ENCODE measurements around the gene ACSM3.
A peak's percentile ranks its signal among the peaks of the same experiment; 100 is the strongest.
"Not testable (repeated sequence)": the region's sequence is repeated elsewhere in the genome, so short reads cannot be mapped to it uniquely, and the experiment has no call there.

Gene ACSM3

GRCh38 chr16:20755799-20756198 is 8.0 kb upstream of the ACSM3 start:
- DNase-seq (ENCODE audit: low spot score): not testable (repeated sequence)

- DNase-seq (ENCODE audit: low spot score): no peak
Observed at GRCh38 chr16:20760346-20760745, 3.5 kb upstream of the ACSM3 start.

GRCh38 chr16:20761175-20761574 is 2.6 kb upstream of the ACSM3 start:
- no peak for DNase-seq (ENCODE audit: low spot score)

- DNase-seq (ENCODE audit: low spot score): no peak
Observed at GRCh38 chr16:20762404-20763123, 1.2 kb upstream of the ACSM3 start.

GRCh38 chr16:20764448-20764847 is 634 bp downstream of the ACSM3 start:
- DNase-seq (ENCODE audit: low spot score): not testable (repeated sequence)

- no peak for DNase-seq (ENCODE audit: low spot score)
Observed at GRCh38 chr16:20765732-20766131, 1.9 kb downstream of the ACSM3 start.

- no peak for DNase-seq (ENCODE audit: low spot score)
Observed at GRCh38 chr16:20766294-20766693, 2.5 kb downstream of the ACSM3 start.

GRCh38 chr16:20767577-20767976 is 3.8 kb downstream of the ACSM3 start:
- DNase-seq (ENCODE audit: low spot score): no peak

- no peak for DNase-seq (ENCODE audit: low spot score)
Observed at GRCh38 chr16:20768121-20768520, 4.3 kb downstream of the ACSM3 start.

GRCh38 chr16:20768818-20769217 is 5.0 kb downstream of the ACSM3 start:
- no peak for DNase-seq (ENCODE audit: low spot score)

GRCh38 chr16:20773679-20774078 is 9.9 kb downstream of the ACSM3 start:
- DNase-seq (ENCODE audit: low spot score): no peak

GRCh38 chr16:20774703-20775362 is 11.0 kb downstream of the ACSM3 start:
- DNase-seq (ENCODE audit: low spot score): peak; percentile 71

- no peak for DNase-seq (ENCODE audit: low spot score)
Observed at GRCh38 chr16:20781697-20782096, 17.9 kb downstream of the ACSM3 start.

- no peak for DNase-seq (ENCODE audit: low spot score)
Observed at GRCh38 chr16:20782470-20782869, 18.7 kb downstream of the ACSM3 start.

GRCh38 chr16:20784204-20784603 is 20.4 kb downstream of the ACSM3 start:
- DNase-seq (ENCODE audit: low spot score): no peak

GRCh38 chr16:20789130-20789529 is 25.3 kb downstream of the ACSM3 start:
- DNase-seq (ENCODE audit: low spot score): no peak

- DNase-seq (ENCODE audit: low spot score): peak; percentile 2
Observed at GRCh38 chr16:20791923-20792612, 28.3 kb downstream of the ACSM3 start.

GRCh38 chr16:20798364-20798763 is 34.5 kb downstream of the ACSM3 start:
- no peak for DNase-seq (ENCODE audit: low spot score)

- DNase-seq (ENCODE audit: low spot score): peak; percentile 48
Observed at GRCh38 chr16:20799599-20799998, 35.8 kb downstream of the ACSM3 start.

- no peak for DNase-seq (ENCODE audit: low spot score)
Observed at GRCh38 chr16:20801278-20801677, 37.5 kb downstream of the ACSM3 start.

GRCh38 chr16:20803192-20803560 is 39.4 kb downstream of the ACSM3 start:
- DNase-seq (ENCODE audit: low spot score): no peak

GRCh38 chr16:20803561-20804214 is 39.9 kb downstream of the ACSM3 start:
- no peak for DNase-seq (ENCODE audit: low spot score)

Data from AG08395 (cell line).